CD4-positive, alpha-beta T cell treated with Interferon gamma for 1 hour (primary cell): ENCODE measurements around the gene EPHB2.
"Not testable (repeated sequence)": the region's sequence is repeated elsewhere in the genome, so short reads cannot be mapped to it uniquely, and the experiment has no call there.

ENCODE experiments used
- DNase-seq: peaks from one replicate; pipeline ENCODE4 v3.0.0-alpha.2; 2020

Gene EPHB2

GRCh38 chr1:22920026-22920733 lies 209.5 kb downstream of the EPHB2 start:
- no peak for DNase-seq

GRCh38 chr1:22920734-22921451 lies 210.3 kb downstream of the EPHB2 start:
- no peak for DNase-seq

- no peak for DNase-seq
Observed at GRCh38 chr1:22921452-22922126, 210.9 kb downstream of the EPHB2 start.

GRCh38 chr1:22922640-22923039 lies 212.0 kb downstream of the EPHB2 start:
- no peak for DNase-seq

GRCh38 chr1:22925111-22925510 lies 214.5 kb downstream of the EPHB2 start:
- DNase-seq = no peak

- no peak for DNase-seq
Observed at GRCh38 chr1:22930240-22930912, 219.7 kb downstream of the EPHB2 start.

GRCh38 chr1:22932803-22933470 lies 222.3 kb downstream of the EPHB2 start:
- no peak for DNase-seq

- no peak for DNase-seq
Observed at GRCh38 chr1:22935433-22935832, 224.8 kb downstream of the EPHB2 start.

- DNase-seq = no peak
Observed at GRCh38 chr1:22936681-22937080, 226.0 kb downstream of the EPHB2 start.

- DNase-seq = no peak
Observed at GRCh38 chr1:22941257-22941656, 230.6 kb downstream of the EPHB2 start.

- no peak for DNase-seq
Observed at GRCh38 chr1:22944346-22945055, 233.9 kb downstream of the EPHB2 start.

GRCh38 chr1:22945171-22945570 lies 234.5 kb downstream of the EPHB2 start:
- not testable (repeated sequence) for DNase-seq

GRCh38 chr1:22949822-22950331 lies 239.2 kb downstream of the EPHB2 start:
- DNase-seq = no peak

GRCh38 chr1:22951796-22952195 lies 241.2 kb downstream of the EPHB2 start:
- no peak for DNase-seq

GRCh38 chr1:22952694-22953056 lies 242.0 kb downstream of the EPHB2 start:
- DNase-seq = no peak

- no peak for DNase-seq
Observed at GRCh38 chr1:22953057-22953739, 242.6 kb downstream of the EPHB2 start.

GRCh38 chr1:22953740-22954141 lies 243.1 kb downstream of the EPHB2 start:
- no peak for DNase-seq

GRCh38 chr1:22955146-22955545 lies 244.5 kb downstream of the EPHB2 start:
- no peak for DNase-seq

GRCh38 chr1:22957066-22957465 lies 246.4 kb downstream of the EPHB2 start:
- no peak for DNase-seq

GRCh38 chr1:22958556-22958955 lies 247.9 kb downstream of the EPHB2 start:
- DNase-seq = no peak
